ENCODE measurements around the gene ABCD3. TPM values are rescaled to one million over a fixed set of nuclear protein-coding genes. Genes with fewer than 3 reads are reported as not detected.
A peak's percentile ranks its signal among the peaks of the same experiment; 100 is the strongest.

The ABCD3 gene
- 28.1 and 29.4 TPM in 2 replicates for total RNA-seq (2021; fragmentation: NEBNext Ultra II Directional; extraction: Animal tissue kit (Norgen Biotek cat#: 25700))
- 3.6 and 6.6 TPM in 2 replicates for polyA plus RNA-seq (2011; rRNA removed)
- 8.2 TPM for polyA plus RNA-seq (2011; cell fraction: cytosol; rRNA removed)
- polyA plus RNA-seq (2011; cell fraction: nucleus; rRNA removed), result 4.6 TPM
- polyA plus RNA-seq (2012, experiment 1 of 2), result 9.8 to 19.7 TPM (median 12.2 TPM) in 4 replicates
- 1.6 TPM for polyA plus RNA-seq (2012, experiment 2 of 2)
- 17.0 TPM for polyA plus RNA-seq (2013, experiment 1 of 2)
- polyA plus RNA-seq (2013, experiment 2 of 2), result 16.9 TPM
- polyA minus RNA-seq (2011; rRNA and poly(A)+ RNA removed), result 13.9 and 16.4 TPM in 2 replicates
- 8.2 TPM for polyA minus RNA-seq (2011; cell fraction: cytosol; rRNA and poly(A)+ RNA removed)
- polyA minus RNA-seq (2011; cell fraction: nucleus; rRNA and poly(A)+ RNA removed), result 21.7 TPM
- long read RNA-seq, experiment 1, partial matches to known transcripts, result 27 of 37 reads
- long read RNA-seq, experiment 1, other reads (novel, unspliced or antisense), result 2 of 37 reads
- long read RNA-seq, experiment 2, partial matches to known transcripts, result 5 of 6 reads
- long read RNA-seq, experiment 2, other reads (novel, unspliced or antisense), result 1 of 6 reads

DNA sequence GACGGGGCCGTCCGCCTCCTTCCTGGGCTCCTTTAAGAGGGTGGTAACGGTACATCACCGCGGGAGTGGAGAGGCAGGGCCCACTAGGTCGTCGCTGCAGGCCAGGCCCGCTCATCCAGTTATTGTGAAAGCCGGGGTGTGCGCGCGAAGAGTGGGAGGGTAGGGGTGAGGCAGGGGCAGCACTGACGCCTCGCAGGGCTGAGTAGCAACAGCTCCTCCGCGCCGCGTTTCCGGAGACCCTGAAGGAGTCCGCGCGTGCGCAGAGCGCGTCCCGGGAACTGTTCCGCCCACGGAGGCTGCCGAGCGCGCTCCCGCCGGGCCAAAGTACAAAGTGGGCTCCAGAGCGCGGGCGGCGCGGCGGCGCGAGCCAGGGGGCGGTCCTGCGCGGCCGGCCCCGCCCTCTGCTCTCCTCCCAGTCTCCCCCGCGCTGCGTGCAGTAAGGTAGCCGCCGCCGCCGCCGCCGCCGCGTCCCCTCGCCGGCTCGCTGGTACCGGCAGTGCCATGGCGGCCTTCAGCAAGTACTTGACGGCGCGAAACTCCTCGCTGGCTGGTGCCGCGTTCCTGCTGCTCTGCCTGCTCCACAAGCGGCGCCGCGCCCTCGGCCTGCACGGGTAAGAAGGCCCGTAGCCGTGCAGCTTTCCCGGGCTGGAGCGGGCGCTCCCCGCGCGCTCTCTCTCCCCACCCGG lies at the start of gene ABCD3:
Gene ABCD3, plus strand, starts transcription at position 412 of the 686 bp plus-strand sequence. Its CDS starts 90 bp downstream, at position 502.
- H3K18ac ChIP-seq (ENCODE audit: extremely low read depth, low read length), result peak within 1 kb of the TSS; percentile 94
- peak within 1 kb of the TSS; percentile 91 for H2AFZ ChIP-seq (ENCODE audit: low read length)
- peak within 1 kb of the TSS; percentile 75 to 94 (median 90) for H3K4me3 ChIP-seq (ENCODE audit: extremely low read depth in 1 of 4, insufficient read depth in 2 of 4, low read depth in 3 of 4, low read length in 4 of 4)
- peaks cover 0 to 40% of the 10 kb centered on the region in 2 experiments; a peak in 3 of 4 replicates for H3K79me2 ChIP-seq (ENCODE audit: control insufficient read depth in 1 of 2, insufficient read depth in 2 of 2, low read length in 2 of 2)
- H2BK120ac ChIP-seq (replicated peaks; ENCODE audit: low read depth, low read length), result no peak within 1 kb of the TSS
- H4K91ac ChIP-seq (replicated peaks; ENCODE audit: insufficient read length, low read length), result peak within 1 kb of the TSS; percentile 77
- H2BK12ac ChIP-seq (ENCODE audit: low read depth, low read length), result 0 out of 2 replicates have a peak within 1 kb of the TSS, but pooled peaks have one; percentile 31
- no peak within 1 kb of the TSS for H2BK20ac ChIP-seq (ENCODE audit: low read length)
- 0 out of 2 replicates have a peak, but pooled peaks cover 3% of the 10 kb centered on the region for H3K79me1 ChIP-seq (ENCODE audit: low read depth, low read length)
- DNase-seq (ENCODE audit: low read depth in 1 of 2, low spot score in 2 of 2) (peak; percentile 59 to 91), FAIRE-seq (no peak)
- POLR2A ChIA-PET (ENCODE audit: partially characterized antibody), result interaction anchor here (1.2 kb wide), 1 partner anchor 9 kb away, joined by 3 read pairs; no protein-coding TSS in a partner anchor
- no peak within 1 kb of the TSS; the same call in 1 of the 2 replicates for H3K27ac ChIP-seq (ENCODE audit: low read depth, low read length)
- no peak within 1 kb of the TSS for H3K23ac ChIP-seq (ENCODE audit: insufficient read length)
- no peak within 1 kb of the TSS for H3K14ac ChIP-seq (ENCODE audit: insufficient read length)
- H3K9ac ChIP-seq (replicated peaks in 1 of 4; ENCODE audit: extremely low read depth in 1 of 4, low read depth in 3 of 4, low read length in 3 of 4), result peak within 1 kb of the TSS; percentile 69 to 80 (median 74)
- H2BK15ac ChIP-seq (ENCODE audit: low read length), result peak within 1 kb of the TSS; percentile 10; the same call in 1 of the 2 replicates
- peak within 1 kb of the TSS; percentile 61; the same call in 1 of the 2 replicates for H2BK5ac ChIP-seq (ENCODE audit: low read depth, low read length)
- CTCF ChIA-PET (ENCODE audit: partially characterized antibody), result interaction anchor here (1.1 to 1.2 kb wide), 2 partner anchors 83 to 180 kb away, joined by 3 to 4 read pairs; partner anchors contain the start of gene ARHGAP29
- H3K23me2 ChIP-seq (ENCODE audit: low read depth, low read length), result peaks cover 15% of the 10 kb centered on the region
- H3K4me1 ChIP-seq (replicated peaks in 1 of 4; ENCODE audit: control insufficient read depth in 3 of 4, insufficient read depth in 4 of 4, low read length in 3 of 4), result peaks cover 0 to 7% (median 0%) of the 10 kb centered on the region in 4 experiments; a peak in 4 of 7 replicates
- WGBS, 2 experiments (ENCODE audit: extremely low coverage in 1 of 2, insufficient coverage in 1 of 2, insufficient read length in 1 of 2, insufficient replicate concordance in 2 of 2, low coverage in 1 of 2, low lambda C conversion rate in 2 of 2, missing lambda C conversion rate in 1 of 2), result 1% methylated on average over 52 of the region's 84 CpGs; no CpG with 5 or more reads in 1 of the 2 experiments
- H4K5ac ChIP-seq (ENCODE audit: insufficient read length, low read depth, low read length), result peak within 1 kb of the TSS; percentile 88
- H2AK5ac ChIP-seq (ENCODE audit: low read depth, low read length), result no peak within 1 kb of the TSS
- H3K36me3 ChIP-seq (ENCODE audit: control insufficient read depth in 2 of 4, insufficient read depth in 4 of 4, low read length in 3 of 4), result no peaks in the 10 kb centered on the region
- peak within 1 kb of the TSS; percentile 84 for H3K56ac ChIP-seq (replicated peaks; ENCODE audit: insufficient read length, low read depth, low read length)
- H3K27me3 ChIP-seq (replicated peaks in 1 of 4; ENCODE audit: control insufficient read depth in 3 of 4, extremely low read depth in 1 of 4, insufficient read depth in 3 of 4, low read length in 3 of 4), result peaks cover 0 to 3% (median 0%) of the 10 kb centered on the region in 4 experiments; a peak in 2 of 7 replicates
- no peak within 1 kb of the TSS for H3K4ac ChIP-seq (replicated peaks; ENCODE audit: insufficient read length, low read depth, low read length)
- peaks cover 0 to 3% of the 10 kb centered on the region in 2 experiments for H4K20me1 ChIP-seq (replicated peaks in 1 of 2; ENCODE audit: control insufficient read depth in 1 of 2, insufficient read depth in 2 of 2, low read length in 2 of 2)
- peak within 1 kb of the TSS; percentile 91 to 99 for H3K4me2 ChIP-seq (ENCODE audit: insufficient read depth in 1 of 2, low read depth in 2 of 2, low read length in 2 of 2)
- no peaks in the 10 kb centered on the region for H3K9me3 ChIP-seq (ENCODE audit: insufficient read depth in 2 of 2, low read depth in 1 of 2, low read length in 1 of 2)
- peak within 1 kb of the TSS; percentile 92 for H4K8ac ChIP-seq (ENCODE audit: extremely low read depth, insufficient read depth, low read length)
- TF ChIP-seq EZH2 (IDR thresholded peaks at IDR 0.05; ENCODE audit: low read depth, low read length, severe bottlenecking) (no peak), EGR1 (IDR thresholded peaks at IDR 0.05; ENCODE audit: borderline replicate concordance, low read depth, low read length) (peak; percentile 80; the same call in 1 of the 2 replicates), FOSL1 (IDR thresholded peaks at IDR 0.05; ENCODE audit: insufficient read depth, low read depth, low read length) (0 out of 2 replicates have a peak, but pooled peaks have one; percentile 30), SIN3A (conservative IDR thresholded peaks at IDR 0.05 in 1 of 2, IDR thresholded peaks at IDR 0.05 in 1 of 2; ENCODE audit: low read depth in 1 of 2, low read length in 2 of 2) (peak in 1 of 2 experiments; percentile 73; a peak in 1 of 4 replicates), SIRT6 (IDR thresholded peaks at IDR 0.05; ENCODE audit: low read length) (no peak), NRF1 (IDR thresholded peaks at IDR 0.05; ENCODE audit: low read depth, low read length) (peak; percentile 56), TAF7 (optimal IDR thresholded peaks at IDR 0.05; ENCODE audit: borderline replicate concordance, low read depth, low read length) (peak; percentile 72)
- TF ChIP-seq, protein P1, sequence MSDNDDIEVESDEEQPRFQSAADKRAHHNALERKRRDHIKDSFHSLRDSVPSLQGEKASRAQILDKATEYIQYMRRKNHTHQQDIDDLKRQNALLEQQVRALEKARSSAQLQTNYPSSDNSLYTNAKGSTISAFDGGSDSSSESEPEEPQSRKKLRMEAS (IDR thresholded peaks at IDR 0.05), result no peak; the same call in 1 of the 2 replicates
